Mucosa of stomach (tissue), 1 donor: ENCODE results near the gene ZNF48.

Experiments used
- H3K27me3 ChIP-seq: one replicate; pipeline ENCODE4 v1.7.0; 2013; ENCODE audit warnings: mild to moderate bottlenecking, low read length; ENCODE audit not compliant: control insufficient read depth, insufficient read depth
- H3K36me3 ChIP-seq: one replicate; pipeline ENCODE4 v1.7.0; 2013; ENCODE audit warnings: low read length; ENCODE audit not compliant: control insufficient read depth, insufficient read depth
- H3K4me1 ChIP-seq: one replicate; pipeline ENCODE4 v1.7.0; 2013; ENCODE audit warnings: mild to moderate bottlenecking, low read length; ENCODE audit not compliant: control insufficient read depth, insufficient read depth
- H3K4me3 ChIP-seq: one replicate; pipeline ENCODE4 v1.7.0; 2013; ENCODE audit warnings: low read length
- H3K9ac ChIP-seq: one replicate; pipeline ENCODE4 v1.7.0; 2013; ENCODE audit warnings: mild to moderate bottlenecking, low read length, moderate library complexity
- H3K9me3 ChIP-seq: one replicate; pipeline ENCODE4 v1.7.0; 2013; ENCODE audit warnings: mild to moderate bottlenecking, low read length, moderate library complexity; ENCODE audit not compliant: control insufficient read depth
- donor health status: Pancreatic carcinoma.

ZNF48 gene

GRCh38 chr16:30374538-30374937 is 20.7 kb upstream of the ZNF48 start, which contains the start of gene MYL11:
MYL11 (plus strand) TSS chr16:30374802; CDS start chr16:30374858, 56 bp downstream.
- Histone ChIP-seq H3K4me3 (no peak within 1 kb of the TSS), H3K27me3 (no peaks in the 10 kb centered on the region), H3K4me1 (peaks cover 20% of the 10 kb centered on the region), H3K9ac (no peak within 1 kb of the TSS), H3K9me3 (no peaks in the 10 kb centered on the region), H3K36me3 (no peaks in the 10 kb centered on the region)

DNA sequence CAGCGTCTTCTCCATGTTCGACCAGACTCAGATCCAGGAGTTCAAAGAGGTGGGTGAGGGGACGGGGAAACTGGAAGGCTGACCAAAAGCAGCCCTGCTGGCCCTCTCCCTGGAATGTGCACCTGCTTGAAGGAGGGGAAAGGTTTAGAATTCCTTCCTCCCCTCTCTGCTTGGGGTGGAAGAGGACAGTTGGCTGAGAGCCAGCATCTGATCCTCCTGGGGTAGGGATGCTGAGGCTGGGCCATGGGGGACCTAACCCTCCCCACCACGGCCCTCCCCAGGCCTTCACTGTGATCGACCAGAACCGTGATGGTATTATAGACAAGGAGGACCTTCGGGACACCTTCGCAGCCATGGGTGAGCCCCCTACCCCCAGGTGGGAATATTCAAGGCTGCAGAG is 19.4 kb upstream of the ZNF48 start:
- Histone ChIP-seq H3K9me3 (no peaks in the 10 kb centered on the region), H3K4me3 (no peak overlapping the region), H3K27me3 (no peaks in the 10 kb centered on the region), H3K36me3 (no peaks in the 10 kb centered on the region), H3K4me1 (peaks cover 20% of the 10 kb centered on the region), H3K9ac (no peak overlapping the region)

DNA sequence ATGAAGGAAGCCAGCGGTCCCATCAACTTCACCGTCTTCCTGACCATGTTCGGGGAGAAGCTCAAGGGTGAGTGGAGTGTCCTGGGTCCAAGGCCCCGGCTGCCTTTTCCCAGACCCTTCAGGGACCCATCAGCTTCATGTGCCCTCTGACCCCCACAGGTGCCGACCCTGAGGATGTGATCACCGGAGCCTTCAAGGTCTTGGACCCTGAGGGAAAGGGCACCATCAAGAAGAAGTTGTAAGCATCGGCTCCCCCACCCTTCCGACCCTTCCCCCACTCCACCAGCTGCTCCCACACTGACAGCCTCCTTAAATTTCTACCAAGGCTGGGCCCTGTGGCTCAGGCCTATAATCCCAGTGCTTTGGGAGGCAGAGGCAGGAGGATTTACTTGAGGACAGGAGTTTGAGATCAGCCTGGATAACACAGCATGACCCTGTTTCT is 18.7 kb upstream of the ZNF48 start:
- H3K9ac ChIP-seq: no peak overlapping the region
- H3K9me3 ChIP-seq: no peaks in the 10 kb centered on the region
- no peak overlapping the region for H3K4me3 ChIP-seq
- H3K4me1 ChIP-seq: peaks cover 13% of the 10 kb centered on the region
- no peaks in the 10 kb centered on the region for H3K27me3 ChIP-seq
- no peaks in the 10 kb centered on the region for H3K36me3 ChIP-seq

DNA sequence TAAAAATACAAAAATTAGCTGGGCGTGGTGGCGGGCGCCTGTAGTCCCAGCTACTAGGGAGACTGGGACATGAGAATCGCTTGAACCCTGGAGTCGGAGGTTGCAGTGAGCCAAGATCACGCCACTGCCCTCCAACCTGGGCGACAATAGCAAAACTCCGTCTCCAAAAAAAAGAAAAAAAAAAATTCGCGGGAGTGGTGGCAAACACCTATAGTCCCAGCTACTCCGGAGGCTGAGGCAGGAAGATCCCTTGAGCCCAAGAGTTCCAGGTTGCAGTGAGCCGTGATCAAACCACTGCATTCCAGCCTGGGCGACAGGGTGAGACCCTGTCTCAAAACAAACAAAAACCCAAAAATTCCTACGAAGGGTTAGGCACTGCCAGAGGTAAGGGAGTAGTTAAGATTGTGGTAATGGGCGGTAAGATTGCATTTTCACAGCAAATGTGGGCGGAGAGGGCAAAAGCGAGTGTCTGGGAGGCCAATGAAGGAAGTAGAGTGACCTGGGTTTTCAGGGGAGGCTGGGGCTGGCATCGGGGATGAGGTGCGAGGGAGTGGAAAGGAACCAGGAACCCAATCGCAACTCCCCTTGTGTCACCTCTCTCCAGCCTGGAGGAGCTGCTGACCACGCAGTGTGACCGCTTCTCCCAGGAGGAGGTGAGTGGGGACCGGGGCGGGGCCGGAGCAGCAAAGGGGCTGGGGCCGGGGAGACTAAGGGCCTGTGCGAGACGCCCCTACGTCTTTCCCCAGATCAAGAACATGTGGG is 18.0 kb upstream of the ZNF48 start:
- Histone ChIP-seq H3K9ac (peak overlapping the region; percentile 96), H3K4me1 (peaks cover 10% of the 10 kb centered on the region), H3K4me3 (peak overlapping the region; percentile 67), H3K36me3 (no peaks in the 10 kb centered on the region), H3K9me3 (no peaks in the 10 kb centered on the region), H3K27me3 (no peaks in the 10 kb centered on the region)

GRCh38 chr16:30377812-30378235 is 17.4 kb upstream of the ZNF48 start:
- peak overlapping the region; percentile 67 for H3K4me3 ChIP-seq
- peak overlapping the region; percentile 96 for H3K9ac ChIP-seq
- H3K36me3 ChIP-seq: no peaks in the 10 kb centered on the region
- no peaks in the 10 kb centered on the region for H3K9me3 ChIP-seq
- peaks cover 10% of the 10 kb centered on the region for H3K4me1 ChIP-seq
- H3K27me3 ChIP-seq: no peaks in the 10 kb centered on the region

DNA sequence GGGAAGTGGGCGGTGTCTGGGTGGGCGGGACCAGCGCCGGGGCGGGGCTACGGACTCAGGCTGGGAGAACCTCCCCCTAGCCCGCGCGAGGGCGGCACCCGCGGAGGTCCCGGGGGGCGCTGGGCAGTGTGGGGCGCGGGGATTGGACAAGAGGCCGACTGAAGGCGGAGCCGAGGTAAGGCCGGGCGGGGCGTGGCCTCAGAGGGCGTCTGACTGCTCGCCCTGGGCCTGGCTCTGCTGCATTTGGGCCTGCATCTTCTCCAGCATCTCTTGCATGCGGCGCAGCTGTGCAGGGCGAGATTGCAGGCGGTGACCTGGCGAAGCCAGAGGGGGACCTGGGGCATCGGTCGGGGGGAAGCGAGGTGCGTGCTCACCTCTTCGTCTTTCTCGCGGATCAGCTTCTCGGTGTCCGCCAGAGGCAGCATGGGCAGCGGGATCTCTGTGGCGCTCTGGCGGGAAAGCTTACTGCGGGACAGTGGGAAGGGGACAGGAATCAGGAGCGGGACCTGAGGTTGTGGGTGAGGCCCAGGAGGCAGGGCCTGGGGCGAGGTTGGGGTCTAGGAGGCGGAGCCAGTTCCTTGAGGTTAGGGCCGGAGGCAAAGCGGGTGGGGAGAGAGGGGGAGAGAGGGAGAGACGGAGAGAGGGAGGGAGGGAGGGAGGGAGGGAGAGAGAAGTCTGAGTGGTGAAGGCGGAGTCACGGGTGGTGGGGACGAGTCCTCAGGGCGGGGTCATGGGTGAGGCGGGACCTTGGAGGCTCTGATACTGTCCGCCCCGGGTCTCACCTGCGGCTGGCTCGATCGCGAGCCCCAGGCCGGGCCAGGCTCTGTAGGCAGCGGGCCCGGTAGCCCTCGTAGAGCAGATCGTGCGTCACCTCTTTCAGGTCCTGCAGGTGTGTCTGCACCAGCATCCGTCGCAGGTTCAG is 16.7 kb upstream of the ZNF48 start:
- H3K27me3 ChIP-seq: no peaks in the 10 kb centered on the region
- no peaks in the 10 kb centered on the region for H3K36me3 ChIP-seq
- H3K4me1 ChIP-seq: peaks cover 10% of the 10 kb centered on the region
- no peaks in the 10 kb centered on the region for H3K9me3 ChIP-seq
- peak overlapping the region; percentile 67 for H3K4me3 ChIP-seq
- H3K9ac ChIP-seq: peak overlapping the region; percentile 96

DNA sequence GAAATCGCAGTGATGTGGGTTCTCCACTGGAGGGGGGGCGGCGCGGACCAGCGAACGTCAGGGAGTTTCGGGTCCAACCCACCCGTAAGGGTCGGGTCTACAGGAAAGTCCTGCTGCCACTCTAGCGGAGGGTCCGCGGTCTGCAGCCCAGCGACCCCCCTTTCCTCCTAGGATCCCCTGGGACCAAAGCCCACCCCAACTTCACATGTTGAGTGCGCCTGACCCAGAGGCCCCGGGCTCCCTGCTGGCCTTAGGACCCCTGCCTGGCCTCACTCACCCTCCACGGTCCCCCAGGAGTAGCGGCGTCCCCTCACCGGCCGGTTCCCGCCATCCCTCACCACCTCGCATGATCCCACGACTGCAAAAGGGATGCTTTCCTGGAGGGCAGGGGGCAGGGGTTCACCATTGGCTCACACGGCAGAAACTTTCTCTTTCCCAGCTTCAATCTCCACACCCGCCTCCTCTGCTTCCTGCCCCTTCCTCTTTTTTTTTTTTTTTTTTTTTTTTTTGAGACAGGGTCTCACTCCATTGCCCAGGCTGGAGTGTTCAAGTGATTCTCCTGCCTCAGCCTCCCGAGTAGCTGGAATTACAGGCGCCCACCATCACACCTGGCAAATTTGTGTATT is 15.9 kb upstream of the ZNF48 start:
- Histone ChIP-seq H3K4me1 (peaks cover 10% of the 10 kb centered on the region), H3K9ac (peak overlapping the region; percentile 96), H3K9me3 (no peaks in the 10 kb centered on the region), H3K36me3 (no peaks in the 10 kb centered on the region), H3K27me3 (no peaks in the 10 kb centered on the region), H3K4me3 (no peak overlapping the region)

GRCh38 chr16:30380072-30380802 is 15.0 kb upstream of the ZNF48 start:
- Histone ChIP-seq H3K4me3 (no peak overlapping the region), H3K27me3 (no peaks in the 10 kb centered on the region), H3K4me1 (peaks cover 10% of the 10 kb centered on the region)

DNA sequence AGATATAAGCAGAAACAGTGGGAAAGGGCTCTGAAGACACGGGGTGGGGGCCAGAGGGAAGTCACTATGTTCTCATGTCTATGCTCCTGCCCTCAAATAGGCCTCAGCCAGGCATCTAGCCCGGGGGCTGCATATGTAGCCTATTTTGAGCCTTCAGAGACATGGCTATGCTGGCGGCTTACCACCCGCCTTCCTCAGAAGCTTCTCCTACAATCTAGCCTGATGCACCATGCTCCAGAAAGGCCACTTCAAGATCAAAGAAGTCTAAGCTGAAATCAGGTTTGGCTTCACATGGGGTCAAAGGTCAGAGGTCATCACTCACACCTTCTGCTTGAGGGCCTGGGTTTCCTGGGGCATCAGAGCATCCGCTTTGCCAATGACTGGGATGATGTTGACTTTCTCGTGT is 14.4 kb upstream of the ZNF48 start:
- Histone ChIP-seq H3K4me1 (peaks cover 10% of the 10 kb centered on the region), H3K36me3 (no peaks in the 10 kb centered on the region), H3K9me3 (no peaks in the 10 kb centered on the region), H3K4me3 (no peak overlapping the region), H3K27me3 (no peaks in the 10 kb centered on the region), H3K9ac (no peak overlapping the region)

More at GRCh38 chr16:30380072-30380802, 15.0 kb upstream of the ZNF48 start:
- Histone ChIP-seq H3K9ac (no peak overlapping the region), H3K9me3 (no peaks in the 10 kb centered on the region), H3K36me3 (no peaks in the 10 kb centered on the region)

GRCh38 chr16:30381291-30382041 is 13.8 kb upstream of the ZNF48 start:
- Histone ChIP-seq H3K9ac (no peak overlapping the region), H3K36me3 (no peaks in the 10 kb centered on the region), H3K27me3 (no peaks in the 10 kb centered on the region), H3K4me3 (no peak overlapping the region), H3K9me3 (no peaks in the 10 kb centered on the region), H3K4me1 (peaks cover 10% of the 10 kb centered on the region)
